H1 (cell line): ENCODE measurements around the gene POLR2I. TPM values are rescaled to one million over a fixed set of nuclear protein-coding genes. Genes with fewer than 3 reads are reported as not detected.

Experiments
- CTCF ChIA-PET: fragments of 300-600 bp; sonication (Branson Sonifier 250); formaldehyde crosslinking; loops from one replicate; lab custom pipeline; 2021; ENCODE audit not compliant: partially characterized antibody; lab: Charles Lee
- POLR2A ChIA-PET: fragments of 300-600 bp; sonication (Branson Sonifier 250); formaldehyde crosslinking; loops from one replicate; lab custom pipeline; 2021; ENCODE audit warnings: inconsistent platforms; ENCODE audit not compliant: partially characterized antibody; lab: Charles Lee
- DNase-seq, 2 experiments: peaks; one replicate each; pipeline versions ENCODE4 v3.0.0 to v3.0.0-alpha.2; 2010 to 2022; ENCODE audit warnings: low spot score in 2 of 2, low read depth in 1 of 2, mixed read lengths in 1 of 2
- FAIRE-seq: peaks from 2 replicates; lab custom pipeline; 2011; peaks lifted over from hg19 to GRCh38; lab: Jason Lieb, UNC
- H2AFZ ChIP-seq: 2 replicates; pipeline ENCODE4 v1.8.1; 2012; ENCODE audit warnings: low read length, inconsistent platforms
- H2AK5ac ChIP-seq: 2 replicates; pipeline ENCODE4 v1.6.1; 2013; ENCODE audit warnings: low read depth, low read length
- H2BK120ac ChIP-seq: replicated peaks from 2 replicates; pipeline ENCODE3; 2013; ENCODE audit warnings: low read depth, low read length, inconsistent platforms
- H2BK12ac ChIP-seq: 2 replicates; pipeline ENCODE4 v1.6.1; 2013; ENCODE audit warnings: low read depth, low read length
- H2BK15ac ChIP-seq: 2 replicates; pipeline ENCODE4 v1.6.1; 2013; ENCODE audit warnings: low read length
- H2BK20ac ChIP-seq: 2 replicates; pipeline ENCODE4 v1.6.1; 2013; ENCODE audit warnings: low read length
- H2BK5ac ChIP-seq: 2 replicates; pipeline ENCODE4 v1.6.1; 2013; ENCODE audit warnings: low read depth, low read length
- H3K14ac ChIP-seq: 2 replicates; pipeline ENCODE4 v1.6.1; 2013; ENCODE audit warnings: inconsistent platforms; ENCODE audit not compliant: insufficient read length
- H3K18ac ChIP-seq: 2 replicates; pipeline ENCODE4 v1.6.1; 2013; ENCODE audit warnings: low read length; ENCODE audit errors: extremely low read depth
- H3K23ac ChIP-seq: 2 replicates; pipeline ENCODE4 v1.6.1; 2013; ENCODE audit warnings: inconsistent platforms; ENCODE audit not compliant: insufficient read length
- H3K23me2 ChIP-seq: 2 replicates; pipeline ENCODE4 v1.6.1; 2013; ENCODE audit warnings: low read depth, low read length
- H3K27ac ChIP-seq: 2 replicates; pipeline ENCODE4 v1.6.1; 2011; ENCODE audit warnings: low read depth, low read length, inconsistent platforms
- H3K27me3 ChIP-seq, 4 experiments: replicated peaks in 1 of 4; 1 replicate in 1 of 4; 2 replicates in 3 of 4; pipeline versions ENCODE4 v1.6.1 to v1.8.1; 2011 to 2013; ENCODE audit warnings: low read length in 3 of 4, mild to moderate bottlenecking in 3 of 4, inconsistent platforms in 2 of 4, mixed read lengths in 2 of 4, moderate library complexity in 1 of 4; ENCODE audit not compliant: control insufficient read depth in 3 of 4, insufficient read depth in 3 of 4; ENCODE audit errors: extremely low read depth in 1 of 4
- H3K36me3 ChIP-seq, 4 experiments: 2 replicates each; pipeline versions ENCODE4 v1.6.1 to v1.8.1; 2011 to 2013; ENCODE audit warnings: mild to moderate bottlenecking in 4 of 4, low read length in 3 of 4, moderate library complexity in 2 of 4, control low read depth in 1 of 4, inconsistent platforms in 1 of 4; ENCODE audit not compliant: insufficient read depth in 4 of 4, control insufficient read depth in 2 of 4
- H3K4ac ChIP-seq: replicated peaks from 2 replicates; pipeline ENCODE3; 2013; ENCODE audit warnings: low read length, low read depth, mixed read lengths, inconsistent platforms; ENCODE audit not compliant: insufficient read length
- H3K4me1 ChIP-seq, 4 experiments: replicated peaks in 1 of 4; 1 replicate in 1 of 4; 2 replicates in 3 of 4; pipeline versions ENCODE4 v1.6.1 to v1.8.1; 2011 to 2013; ENCODE audit warnings: low read length in 3 of 4, inconsistent platforms in 2 of 4, mixed read lengths in 1 of 4; ENCODE audit not compliant: insufficient read depth in 4 of 4, control insufficient read depth in 3 of 4
- H3K4me2 ChIP-seq, 2 experiments: 2 replicates each; pipeline versions ENCODE4 v1.6.1 to v1.8.1; 2011 to 2013; ENCODE audit warnings: low read depth in 2 of 2, low read length in 2 of 2, control low read depth in 1 of 2, inconsistent platforms in 1 of 2, mild to moderate bottlenecking in 1 of 2; ENCODE audit not compliant: insufficient read depth in 1 of 2
- H3K4me3 ChIP-seq, 4 experiments: fragments of 200-600, 300-600 bp in 1 of 4; sonication (generic), shearing (Covaris generic), sonication (Bioruptor Twin) in 1 of 4; 2 replicates each; pipeline versions ENCODE4 v1.5.1 to v1.8.1; 2011 to 2016; ENCODE audit warnings: low read length in 4 of 4, low read depth in 3 of 4, control low read depth in 2 of 4, inconsistent platforms in 2 of 4, mild to moderate bottlenecking in 2 of 4, mixed read lengths in 1 of 4, moderate library complexity in 1 of 4; ENCODE audit not compliant: insufficient read depth in 2 of 4; ENCODE audit errors: extremely low read depth in 1 of 4
- H3K56ac ChIP-seq: replicated peaks from 2 replicates; pipeline ENCODE3; 2013; ENCODE audit warnings: low read depth, mild to moderate bottlenecking, mixed read lengths, low read length, inconsistent platforms; ENCODE audit not compliant: insufficient read length
- H3K79me1 ChIP-seq: 2 replicates; pipeline ENCODE4 v1.6.1; 2013; ENCODE audit warnings: low read depth, low read length, control low read depth
- H3K79me2 ChIP-seq, 2 experiments: 2 replicates each; pipeline versions ENCODE4 v1.6.1 to v1.8.1; 2012 to 2013; ENCODE audit warnings: low read length in 2 of 2, mild to moderate bottlenecking in 2 of 2, inconsistent platforms in 1 of 2; ENCODE audit not compliant: insufficient read depth in 2 of 2, control insufficient read depth in 1 of 2
- H3K9ac ChIP-seq, 4 experiments: replicated peaks in 1 of 4; 1 replicate in 1 of 4; 2 replicates in 3 of 4; pipeline versions ENCODE4 v1.6.1 to v1.8.1; 2011 to 2013; ENCODE audit warnings: low read depth in 3 of 4, low read length in 3 of 4, control low read depth in 2 of 4, mild to moderate bottlenecking in 2 of 4, moderate library complexity in 2 of 4, inconsistent platforms in 1 of 4; ENCODE audit errors: extremely low read depth in 1 of 4
- H3K9me3 ChIP-seq, 2 experiments: 2 replicates each; pipeline versions ENCODE4 v1.6.1 to v1.8.1; 2012 to 2013; ENCODE audit warnings: mild to moderate bottlenecking in 2 of 2, moderate library complexity in 2 of 2, control low read depth in 1 of 2, inconsistent platforms in 1 of 2, low read depth in 1 of 2, low read length in 1 of 2, mixed read lengths in 1 of 2; ENCODE audit not compliant: insufficient read depth in 2 of 2
- H4K20me1 ChIP-seq, 2 experiments: replicated peaks in 1 of 2; 2 replicates each; pipeline versions ENCODE3 to v1.8.1; 2011 to 2013; ENCODE audit warnings: inconsistent platforms in 2 of 2, low read length in 2 of 2, mild to moderate bottlenecking in 1 of 2; ENCODE audit not compliant: insufficient read depth in 2 of 2, control insufficient read depth in 1 of 2
- H4K5ac ChIP-seq: 2 replicates; pipeline ENCODE4 v1.6.1; 2013; ENCODE audit warnings: low read length, low read depth, mixed read lengths, inconsistent platforms; ENCODE audit not compliant: insufficient read length
- H4K8ac ChIP-seq: 2 replicates; pipeline ENCODE4 v1.8.0; 2013; ENCODE audit warnings: mild to moderate bottlenecking, moderate library complexity, low read length, inconsistent platforms; ENCODE audit not compliant: insufficient read depth; ENCODE audit errors: extremely low read depth
- H4K91ac ChIP-seq: replicated peaks from 2 replicates; pipeline ENCODE3; 2013; ENCODE audit warnings: low read length, mixed read lengths, inconsistent platforms; ENCODE audit not compliant: insufficient read length
- BCL11A ChIP-seq, 2 experiments: IDR thresholded peaks; one replicate each; pipeline ENCODE4 v1.6.1; 2011; ENCODE audit warnings: low read depth in 2 of 2, low read length in 2 of 2, mild to moderate bottlenecking in 2 of 2
- CREB1 ChIP-seq: IDR thresholded peaks from 2 replicates; pipeline ENCODE4 v1.6.1; 2012; ENCODE audit warnings: inconsistent platforms
- EGR1 ChIP-seq: IDR thresholded peaks from 2 replicates; pipeline ENCODE4 v1.6.1; 2011; ENCODE audit warnings: low read depth, low read length, borderline replicate concordance
- FOSL1 ChIP-seq: IDR thresholded peaks from 2 replicates; pipeline ENCODE4 v1.6.1; 2011; ENCODE audit warnings: mild to moderate bottlenecking, low read depth, low read length, moderate library complexity; ENCODE audit not compliant: insufficient read depth
- JUN ChIP-seq: IDR thresholded peaks from 2 replicates; pipeline ENCODE4 v1.6.1; 2011; ENCODE audit warnings: low read depth, mild to moderate bottlenecking, improper control_type of control experiment, low read length
- MAFK ChIP-seq: IDR thresholded peaks from 2 replicates; pipeline ENCODE4 v1.6.1; 2012; ENCODE audit warnings: low read depth, mild to moderate bottlenecking, improper control_type of control experiment, low read length
- NRF1 ChIP-seq: IDR thresholded peaks from 2 replicates; pipeline ENCODE4 v1.6.1; 2011; ENCODE audit warnings: mild to moderate bottlenecking, low read depth, low read length, improper control_type of control experiment
- SIN3A ChIP-seq, 2 experiments: IDR thresholded peaks in 1 of 2; conservative IDR thresholded peaks in 1 of 2; 2 replicates each; pipeline ENCODE4 v1.6.1; 2011 to 2012; ENCODE audit warnings: low read length in 2 of 2, improper control_type of control experiment in 1 of 2, low read depth in 1 of 2, mild to moderate bottlenecking in 1 of 2
- SIX5 ChIP-seq: IDR thresholded peaks from 2 replicates; pipeline ENCODE4 v1.6.1; 2011; ENCODE audit warnings: mild to moderate bottlenecking, low read depth, low read length
- WGBS, 2 experiments: shearing (Covaris generic) in 1 of 2; methylation state at CpG; one replicate each; pipeline versions ENCODE4 v1.1.6 to v1.1.7; 2013 to 2015; ENCODE audit warnings: low lambda C conversion rate in 2 of 2, mixed read lengths in 2 of 2, inconsistent platforms in 1 of 2, low coverage in 1 of 2, missing lambda C conversion rate in 1 of 2; ENCODE audit not compliant: insufficient replicate concordance in 2 of 2, insufficient coverage in 1 of 2, insufficient read length in 1 of 2; ENCODE audit errors: extremely low coverage in 1 of 2, missing lambda C conversion rate in 1 of 2; 5-methylcytosine and 5-hydroxymethylcytosine counted together
- polyA plus RNA-seq, 7 experiments: library from polyadenylated mRNA; depleted of rRNA in 3 of 7; stranded (reverse) in 5 of 7; unstranded in 2 of 7; fragments of >200 nt in 5 of 7; fragments of 200-250 nt in 2 of 7; gene quantifications; 1 replicate in 5 of 7; 2 replicates in 1 of 7; 4 replicates in 1 of 7; pipeline versions ENCODE4 v1.2.1 to v1.2.3, GENCODE V29; 2011 to 2013; ENCODE audit warnings: missing spikeins in 2 of 7, mixed read lengths in 2 of 7
- total RNA-seq: library from RNA; stranded (reverse); fragmentation: NEBNext Ultra II Directional; extraction: Animal tissue kit (Norgen Biotek cat#: 25700); gene quantifications from 2 replicates; pipeline ENCODE4 v1.2.1, GENCODE V29; 2021

Gene POLR2I
- total and polyA plus RNA-seq, 2 of the 8 experiments (the other 6 are each of a cell fraction or from before 2014, with no cell fraction given), result 143 to 150 TPM

DNA sequence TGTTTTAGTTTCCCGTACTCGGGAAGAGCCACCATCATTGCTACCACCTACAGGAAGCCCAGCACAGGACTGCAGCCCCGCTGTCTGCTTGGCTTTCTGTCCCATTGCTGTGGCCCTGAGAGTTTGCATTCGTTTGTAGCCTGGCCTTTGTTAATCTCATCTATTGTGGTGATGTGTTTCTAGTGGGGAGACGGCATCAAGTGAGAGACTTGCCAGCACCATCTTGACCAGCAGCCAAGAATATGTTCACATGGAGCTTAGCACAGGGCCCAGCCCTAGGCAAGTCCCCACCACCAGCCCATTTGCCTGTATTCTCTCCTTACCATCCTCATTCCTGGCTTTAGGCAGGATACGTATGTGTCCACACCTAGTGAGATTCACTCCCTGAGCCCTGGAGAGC is 21.0 kb downstream of the POLR2I start:
- Histone ChIP-seq H3K4me3 (no peak overlapping the region), H3K9ac (no peak overlapping the region), H3K79me1 (no peaks in the 10 kb centered on the region), H3K56ac (no peak overlapping the region), H3K4ac (no peak overlapping the region), H2BK12ac (no peak overlapping the region), H3K36me3 (peaks cover 24 to 63% (median 54%) of the 10 kb centered on the region in 4 experiments), H3K4me1 (no peaks in the 10 kb centered on the region), H3K18ac (no peak overlapping the region), H3K14ac (no peak overlapping the region), H4K5ac (no peak overlapping the region), H3K23me2 (no peaks in the 10 kb centered on the region), H2BK15ac (no peak overlapping the region), H3K79me2 (no peaks in the 10 kb centered on the region), H2AK5ac (no peak overlapping the region), H4K20me1 (peaks cover 2 to 9% of the 10 kb centered on the region in 2 experiments), H3K27me3 (no peaks in the 10 kb centered on the region), H2AFZ (no peak overlapping the region), H2BK120ac (no peak overlapping the region), H2BK20ac (no peak overlapping the region), H4K8ac (no peak overlapping the region), H3K4me2 (no peak overlapping the region), H3K27ac (no peak overlapping the region), H4K91ac (no peak overlapping the region), H2BK5ac (no peak overlapping the region), H3K9me3 (no peaks in the 10 kb centered on the region), H3K23ac (no peak overlapping the region)
- POLR2A ChIA-PET, result interaction anchor here (1.0 to 1.2 kb wide), 2 partner anchors 10 to 12 kb away, joined by 3 to 4 read pairs; no protein-coding TSS in a partner anchor
- no peak for DNase-seq
- CTCF ChIA-PET, result no interaction called here
- TF ChIP-seq SIX5, result no peak
- no peak for TF ChIP-seq JUN
- no peak for TF ChIP-seq FOSL1
- no peak for TF ChIP-seq NRF1
- no peak for TF ChIP-seq SIN3A (conservative IDR thresholded peaks at IDR 0.05 in 1 of 2, IDR thresholded peaks at IDR 0.05 in 1 of 2; ENCODE audit: low read depth in 1 of 2, low read length in 2 of 2)
- TF ChIP-seq CREB1, result no peak
- no peak for TF ChIP-seq EGR1
- TF ChIP-seq BCL11A (IDR thresholded peaks at IDR 0.05; ENCODE audit: low read depth in 2 of 2, low read length in 2 of 2), result no peak
- no peak for TF ChIP-seq MAFK
- WGBS, 2 experiments, result 83% methylated on average over 6 of the region's 6 CpGs; no CpG with 5 or more reads in 1 of the 2 experiments
- no peak for FAIRE-seq
